ENCODE data around the gene PRDM7.
A peak's percentile ranks its signal among the peaks of the same experiment; 100 is the strongest.
"Not testable (repeated sequence)": the region's sequence is repeated elsewhere in the genome, so short reads cannot be mapped to it uniquely, and the experiment has no call there.

Gene PRDM7

GRCh38 chr16:90077240-90077756 is at the start of gene PRDM7:
Gene PRDM7, minus strand, starts transcription at chr16:90077331. Its CDS starts 1,421 bp downstream, at chr16:90075910.
- peak; percentile 96 for DNase-seq (ENCODE audit: low read depth in 2 of 2)

GRCh38 chr16:90121846-90122245 is 44.7 kb upstream of the PRDM7 start:
- not testable (repeated sequence) for DNase-seq (ENCODE audit: low read depth in 2 of 2)

GRCh38 chr16:90107617-90108016 is 30.5 kb upstream of the PRDM7 start:
- not testable (repeated sequence) for DNase-seq (ENCODE audit: low read depth in 2 of 2)

- DNase-seq (ENCODE audit: low read depth in 2 of 2), result not testable (repeated sequence)
Observed at GRCh38 chr16:90107060-90107459, 29.9 kb upstream of the PRDM7 start.

GRCh38 chr16:90106271-90106670 is 29.1 kb upstream of the PRDM7 start:
- peak; percentile 32 to 58 for DNase-seq (ENCODE audit: low read depth in 2 of 2)

- not testable (repeated sequence) for DNase-seq (ENCODE audit: low read depth in 2 of 2)
Observed at GRCh38 chr16:90104725-90105124, 27.6 kb upstream of the PRDM7 start.

GRCh38 chr16:90102086-90102884 is 25.2 kb upstream of the PRDM7 start:
- not testable (repeated sequence) for DNase-seq (ENCODE audit: low read depth in 2 of 2)

GRCh38 chr16:90101332-90101731 is 24.2 kb upstream of the PRDM7 start:
- not testable (repeated sequence) for DNase-seq (ENCODE audit: low read depth in 2 of 2)

GRCh38 chr16:90100790-90101189 is 23.7 kb upstream of the PRDM7 start:
- DNase-seq (ENCODE audit: low read depth in 2 of 2), result not testable (repeated sequence)

- DNase-seq (ENCODE audit: low read depth in 2 of 2), result not testable (repeated sequence)
Observed at GRCh38 chr16:90100229-90100628, 23.1 kb upstream of the PRDM7 start.

GRCh38 chr16:90098936-90099335 is 21.8 kb upstream of the PRDM7 start:
- not testable (repeated sequence) for DNase-seq (ENCODE audit: low read depth in 2 of 2)

GRCh38 chr16:90097010-90097684 is 20.0 kb upstream of the PRDM7 start:
- not testable (repeated sequence) for DNase-seq (ENCODE audit: low read depth in 2 of 2)

GRCh38 chr16:90094791-90095190 is 17.7 kb upstream of the PRDM7 start:
- DNase-seq (ENCODE audit: low read depth in 2 of 2), result not testable (repeated sequence)

- not testable (repeated sequence) for DNase-seq (ENCODE audit: low read depth in 2 of 2)
Observed at GRCh38 chr16:90094296-90094695, 17.2 kb upstream of the PRDM7 start.

GRCh38 chr16:90093799-90094198 is 16.7 kb upstream of the PRDM7 start:
- not testable (repeated sequence) for DNase-seq (ENCODE audit: low read depth in 2 of 2)

GRCh38 chr16:90092781-90093180 is 15.7 kb upstream of the PRDM7 start:
- not testable (repeated sequence) for DNase-seq (ENCODE audit: low read depth in 2 of 2)

GRCh38 chr16:90084215-90084950 is 7.3 kb upstream of the PRDM7 start:
- DNase-seq (ENCODE audit: low read depth in 2 of 2), result no peak

- no peak for DNase-seq (ENCODE audit: low read depth in 2 of 2)
Observed at GRCh38 chr16:90083139-90083538, 6.0 kb upstream of the PRDM7 start.

- no peak for DNase-seq (ENCODE audit: low read depth in 2 of 2)
Observed at GRCh38 chr16:90081606-90081970, 4.5 kb upstream of the PRDM7 start.

GRCh38 chr16:90078579-90078895 is 1.4 kb upstream of the PRDM7 start:
- DNase-seq (ENCODE audit: low read depth in 2 of 2), result no peak

GRCh38 chr16:90077757-90078578 is 837 bp upstream of the PRDM7 start:
- no peak for DNase-seq (ENCODE audit: low read depth in 2 of 2)
